ENCODE measurements around the gene SUCO.
"Not testable (repeated sequence)": the region's sequence is repeated elsewhere in the genome, so short reads cannot be mapped to it uniquely, and the experiment has no call there.

The SUCO gene

GRCh38 chr1:172581273-172581672 is 48.3 kb downstream of the SUCO start:
- Histone ChIP-seq H3K27me3 (ENCODE audit: control insufficient read depth, insufficient read depth, low read length) (no peaks in the 10 kb centered on the region), H3K4me3 (ENCODE audit: low read depth, low read length) (no peak overlapping the region), H3K4me1 (ENCODE audit: control insufficient read depth, insufficient read depth, low read length) (peaks cover 15% of the 10 kb centered on the region), H3K9ac (ENCODE audit: low read depth, low read length) (no peak overlapping the region), H3K36me3 (ENCODE audit: control insufficient read depth, insufficient read depth, low read length) (no peaks in the 10 kb centered on the region), H3K9me3 (ENCODE audit: control insufficient read depth, insufficient read depth, low read length) (no peaks in the 10 kb centered on the region)

- peaks cover 15% of the 10 kb centered on the region for H3K4me1 ChIP-seq (ENCODE audit: control insufficient read depth, insufficient read depth, low read length)
- H3K36me3 ChIP-seq (ENCODE audit: control insufficient read depth, insufficient read depth, low read length), result no peaks in the 10 kb centered on the region
- no peaks in the 10 kb centered on the region for H3K9me3 ChIP-seq (ENCODE audit: control insufficient read depth, insufficient read depth, low read length)
- no peaks in the 10 kb centered on the region for H3K27me3 ChIP-seq (ENCODE audit: control insufficient read depth, insufficient read depth, low read length)
- H3K4me3 ChIP-seq (ENCODE audit: low read depth, low read length), result no peak overlapping the region
- H3K9ac ChIP-seq (ENCODE audit: low read depth, low read length), result no peak overlapping the region
Observed at GRCh38 chr1:172581779-172582178, 48.8 kb downstream of the SUCO start.

- H3K27me3 ChIP-seq (ENCODE audit: control insufficient read depth, insufficient read depth, low read length), result no peaks in the 10 kb centered on the region
- no peak overlapping the region for H3K9ac ChIP-seq (ENCODE audit: low read depth, low read length)
- no peaks in the 10 kb centered on the region for H3K9me3 ChIP-seq (ENCODE audit: control insufficient read depth, insufficient read depth, low read length)
- peaks cover 15% of the 10 kb centered on the region for H3K4me1 ChIP-seq (ENCODE audit: control insufficient read depth, insufficient read depth, low read length)
- no peak overlapping the region for H3K4me3 ChIP-seq (ENCODE audit: low read depth, low read length)
- no peaks in the 10 kb centered on the region for H3K36me3 ChIP-seq (ENCODE audit: control insufficient read depth, insufficient read depth, low read length)
Observed at GRCh38 chr1:172582889-172583288, 49.9 kb downstream of the SUCO start.

- no peaks in the 10 kb centered on the region for H3K9me3 ChIP-seq (ENCODE audit: control insufficient read depth, insufficient read depth, low read length)
- H3K36me3 ChIP-seq (ENCODE audit: control insufficient read depth, insufficient read depth, low read length), result peaks cover 9% of the 10 kb centered on the region
- no peaks in the 10 kb centered on the region for H3K27me3 ChIP-seq (ENCODE audit: control insufficient read depth, insufficient read depth, low read length)
- H3K9ac ChIP-seq (ENCODE audit: low read depth, low read length), result no peak overlapping the region
- H3K4me1 ChIP-seq (ENCODE audit: control insufficient read depth, insufficient read depth, low read length), result peaks cover 15% of the 10 kb centered on the region
- H3K4me3 ChIP-seq (ENCODE audit: low read depth, low read length), result no peak overlapping the region
Observed at GRCh38 chr1:172585348-172585747, 52.4 kb downstream of the SUCO start.

GRCh38 chr1:172585861-172586260 is 52.9 kb downstream of the SUCO start:
- Histone ChIP-seq H3K4me3 (ENCODE audit: low read depth, low read length) (no peak overlapping the region), H3K27me3 (ENCODE audit: control insufficient read depth, insufficient read depth, low read length) (no peaks in the 10 kb centered on the region), H3K36me3 (ENCODE audit: control insufficient read depth, insufficient read depth, low read length) (peaks cover 12% of the 10 kb centered on the region), H3K9ac (ENCODE audit: low read depth, low read length) (no peak overlapping the region), H3K9me3 (ENCODE audit: control insufficient read depth, insufficient read depth, low read length) (no peaks in the 10 kb centered on the region), H3K4me1 (ENCODE audit: control insufficient read depth, insufficient read depth, low read length) (peaks cover 15% of the 10 kb centered on the region)

- H3K9me3 ChIP-seq (ENCODE audit: control insufficient read depth, insufficient read depth, low read length), result no peaks in the 10 kb centered on the region
- peaks cover 12% of the 10 kb centered on the region for H3K36me3 ChIP-seq (ENCODE audit: control insufficient read depth, insufficient read depth, low read length)
Observed at GRCh38 chr1:172588296-172589291, 55.6 kb downstream of the SUCO start.

GRCh38 chr1:172589553-172589952 is 56.6 kb downstream of the SUCO start:
- Histone ChIP-seq H3K9me3 (ENCODE audit: control insufficient read depth, insufficient read depth, low read length) (no peaks in the 10 kb centered on the region), H3K9ac (ENCODE audit: low read depth, low read length) (no peak overlapping the region), H3K4me3 (ENCODE audit: low read depth, low read length) (no peak overlapping the region), H3K27me3 (ENCODE audit: control insufficient read depth, insufficient read depth, low read length) (no peaks in the 10 kb centered on the region), H3K4me1 (ENCODE audit: control insufficient read depth, insufficient read depth, low read length) (no peaks in the 10 kb centered on the region), H3K36me3 (ENCODE audit: control insufficient read depth, insufficient read depth, low read length) (peaks cover 12% of the 10 kb centered on the region)

More at GRCh38 chr1:172588296-172589291, 55.6 kb downstream of the SUCO start:
- H3K4me3 ChIP-seq (ENCODE audit: low read depth, low read length), result no peak overlapping the region
- H3K27me3 ChIP-seq (ENCODE audit: control insufficient read depth, insufficient read depth, low read length), result no peaks in the 10 kb centered on the region
- no peak overlapping the region for H3K9ac ChIP-seq (ENCODE audit: low read depth, low read length)
- peaks cover 2% of the 10 kb centered on the region for H3K4me1 ChIP-seq (ENCODE audit: control insufficient read depth, insufficient read depth, low read length)

GRCh38 chr1:172591429-172591828 is 58.5 kb downstream of the SUCO start:
- H3K4me1 ChIP-seq (ENCODE audit: control insufficient read depth, insufficient read depth, low read length); H3K4me3 ChIP-seq (ENCODE audit: low read depth, low read length); H3K9me3 ChIP-seq (ENCODE audit: control insufficient read depth, insufficient read depth, low read length); H3K27me3 ChIP-seq (ENCODE audit: control insufficient read depth, insufficient read depth, low read length); H3K9ac ChIP-seq (ENCODE audit: low read depth, low read length): not testable (repeated sequence)
- peaks cover 18% of the 10 kb centered on the region for H3K36me3 ChIP-seq (ENCODE audit: control insufficient read depth, insufficient read depth, low read length)

GRCh38 chr1:172595066-172595465 is 62.1 kb downstream of the SUCO start:
- H3K36me3 ChIP-seq (ENCODE audit: control insufficient read depth, insufficient read depth, low read length), result peaks cover 19% of the 10 kb centered on the region
- not testable (repeated sequence) for H3K9me3 ChIP-seq (ENCODE audit: control insufficient read depth, insufficient read depth, low read length); H3K27me3 ChIP-seq (ENCODE audit: control insufficient read depth, insufficient read depth, low read length); H3K4me3 ChIP-seq (ENCODE audit: low read depth, low read length); H3K9ac ChIP-seq (ENCODE audit: low read depth, low read length); H3K4me1 ChIP-seq (ENCODE audit: control insufficient read depth, insufficient read depth, low read length)

GRCh38 chr1:172596782-172597181 is 63.8 kb downstream of the SUCO start:
- H3K4me3 ChIP-seq (ENCODE audit: low read depth, low read length); H3K9me3 ChIP-seq (ENCODE audit: control insufficient read depth, insufficient read depth, low read length); H3K27me3 ChIP-seq (ENCODE audit: control insufficient read depth, insufficient read depth, low read length); H3K4me1 ChIP-seq (ENCODE audit: control insufficient read depth, insufficient read depth, low read length); H3K9ac ChIP-seq (ENCODE audit: low read depth, low read length): not testable (repeated sequence)
- H3K36me3 ChIP-seq (ENCODE audit: control insufficient read depth, insufficient read depth, low read length), result peaks cover 12% of the 10 kb centered on the region

- H3K36me3 ChIP-seq (ENCODE audit: control insufficient read depth, insufficient read depth, low read length), result peaks cover 12% of the 10 kb centered on the region
- H3K4me1 ChIP-seq (ENCODE audit: control insufficient read depth, insufficient read depth, low read length), result no peaks in the 10 kb centered on the region
- no peaks in the 10 kb centered on the region for H3K9me3 ChIP-seq (ENCODE audit: control insufficient read depth, insufficient read depth, low read length)
- H3K9ac ChIP-seq (ENCODE audit: low read depth, low read length), result no peak overlapping the region
- H3K4me3 ChIP-seq (ENCODE audit: low read depth, low read length), result no peak overlapping the region
- no peaks in the 10 kb centered on the region for H3K27me3 ChIP-seq (ENCODE audit: control insufficient read depth, insufficient read depth, low read length)
Observed at GRCh38 chr1:172599912-172600311, 67.0 kb downstream of the SUCO start.

- H3K36me3 ChIP-seq (ENCODE audit: control insufficient read depth, insufficient read depth, low read length), result peaks cover 10% of the 10 kb centered on the region
- H3K27me3 ChIP-seq (ENCODE audit: control insufficient read depth, insufficient read depth, low read length), result no peaks in the 10 kb centered on the region
- no peak overlapping the region for H3K9ac ChIP-seq (ENCODE audit: low read depth, low read length)
- H3K9me3 ChIP-seq (ENCODE audit: control insufficient read depth, insufficient read depth, low read length), result no peaks in the 10 kb centered on the region
- no peaks in the 10 kb centered on the region for H3K4me1 ChIP-seq (ENCODE audit: control insufficient read depth, insufficient read depth, low read length)
- no peak overlapping the region for H3K4me3 ChIP-seq (ENCODE audit: low read depth, low read length)
Observed at GRCh38 chr1:172600615-172601014, 67.7 kb downstream of the SUCO start.

Measured in iPS-15b (cell line).